ACC112 (cell line): Measurements from ENCODE around the gene ZBTB1.
"Not testable (repeated sequence)": the region's sequence is repeated elsewhere in the genome, so short reads cannot be mapped to it uniquely, and the experiment has no call there.

Experiments
- H2AFZ ChIP-seq: fragments of 200-600 bp; sonication (generic); one replicate; pipeline ENCODE4 v1.6.0; 2017; ENCODE audit warnings: antibody characterized with exemption, low read length; ENCODE audit not compliant: unreplicated experiment
- H3K27ac ChIP-seq: fragments of 200-600 bp; sonication (generic); 2 replicates; pipeline ENCODE4 v1.5.1; 2014; ENCODE audit warnings: low read depth, mild to moderate bottlenecking, antibody characterized with exemption, low read length, moderate library complexity
- H3K27me3 ChIP-seq: fragments of 200-600 bp; sonication (generic); 2 replicates; pipeline ENCODE4 v1.6.1; 2014; ENCODE audit warnings: mild to moderate bottlenecking, antibody characterized with exemption, low read length, moderate library complexity, mixed read lengths; ENCODE audit not compliant: insufficient read depth
- H3K36me3 ChIP-seq: fragments of 200-600 bp; sonication (generic); 2 replicates; pipeline ENCODE4 v1.6.1; 2016; ENCODE audit warnings: mild to moderate bottlenecking, antibody characterized with exemption, low read length, moderate library complexity, mixed read lengths; ENCODE audit not compliant: insufficient read depth
- H3K4me1 ChIP-seq: fragments of 200-600 bp; sonication (generic); one replicate; pipeline ENCODE4 v1.6.1; 2016; ENCODE audit warnings: low read length, mixed read lengths; ENCODE audit not compliant: insufficient read depth, unreplicated experiment, control insufficient read depth
- H3K4me3 ChIP-seq: fragments of 200-600 bp; sonication (generic); 2 replicates; pipeline ENCODE4 v1.5.1; 2014; ENCODE audit warnings: mild to moderate bottlenecking, low read depth, low read length
- H3K79me2 ChIP-seq: fragments of 200-600 bp; sonication (generic); one replicate; pipeline ENCODE4 v1.6.0; 2016; ENCODE audit warnings: low read length; ENCODE audit not compliant: control insufficient read depth, unreplicated experiment, insufficient read depth

ZBTB1 gene

DNA sequence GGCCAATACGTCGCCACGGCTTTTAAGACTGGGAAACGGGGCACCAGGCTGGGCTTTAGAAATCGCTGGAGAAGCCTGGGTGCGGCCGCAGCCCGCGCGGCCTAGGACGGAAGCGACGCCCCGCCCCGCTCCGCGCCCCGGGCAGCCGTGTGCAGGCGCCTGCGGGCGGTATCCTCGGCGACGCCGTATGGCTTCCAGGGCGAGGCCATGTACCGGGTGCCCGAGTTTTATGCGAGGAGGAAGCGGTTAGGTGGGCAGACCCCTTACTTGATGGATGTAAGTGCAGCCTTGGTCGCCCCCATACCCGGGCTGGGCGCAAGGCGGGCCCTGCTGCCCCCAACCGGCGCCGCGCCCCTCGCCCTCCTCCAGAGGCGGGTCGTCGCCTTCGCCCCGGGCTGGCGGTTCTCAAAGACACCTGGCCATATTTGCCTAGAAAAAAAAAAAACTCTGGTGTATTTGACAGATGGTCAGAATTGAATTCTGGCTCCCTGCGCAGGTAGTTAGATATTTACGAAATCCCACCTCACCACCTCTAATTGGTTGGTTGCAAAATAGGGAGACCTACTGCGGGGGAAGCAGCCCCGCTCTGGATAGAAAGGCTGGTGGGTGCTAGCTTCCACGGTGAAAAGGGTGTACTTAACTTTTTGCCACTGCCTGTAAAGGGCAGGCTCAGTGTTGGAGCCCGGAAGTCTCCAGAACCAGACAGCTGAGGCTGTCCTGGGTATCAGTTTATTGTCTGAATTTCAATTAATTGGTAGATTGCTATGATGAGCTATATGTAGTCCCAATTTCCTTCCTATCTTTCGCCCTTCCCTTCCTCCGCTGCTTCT, 45.4 kb downstream of the ZBTB1 start, which contains the start of gene PPP1R36:
Gene PPP1R36 (plus strand): TSS at position 171 of the 830 bp plus-strand sequence. CDS start 37 bp downstream, at position 208.
- H3K4me3 ChIP-seq = peak within 1 kb of the TSS; percentile 61
- H3K27me3 ChIP-seq = peaks cover 36% of the 10 kb centered on the region
- no peaks in the 10 kb centered on the region for H3K36me3 ChIP-seq
- peak within 1 kb of the TSS; percentile 48 for H2AFZ ChIP-seq
- no peaks in the 10 kb centered on the region for H3K4me1 ChIP-seq
- H3K27ac ChIP-seq = no peak within 1 kb of the TSS
- H3K79me2 ChIP-seq = no peaks in the 10 kb centered on the region

DNA sequence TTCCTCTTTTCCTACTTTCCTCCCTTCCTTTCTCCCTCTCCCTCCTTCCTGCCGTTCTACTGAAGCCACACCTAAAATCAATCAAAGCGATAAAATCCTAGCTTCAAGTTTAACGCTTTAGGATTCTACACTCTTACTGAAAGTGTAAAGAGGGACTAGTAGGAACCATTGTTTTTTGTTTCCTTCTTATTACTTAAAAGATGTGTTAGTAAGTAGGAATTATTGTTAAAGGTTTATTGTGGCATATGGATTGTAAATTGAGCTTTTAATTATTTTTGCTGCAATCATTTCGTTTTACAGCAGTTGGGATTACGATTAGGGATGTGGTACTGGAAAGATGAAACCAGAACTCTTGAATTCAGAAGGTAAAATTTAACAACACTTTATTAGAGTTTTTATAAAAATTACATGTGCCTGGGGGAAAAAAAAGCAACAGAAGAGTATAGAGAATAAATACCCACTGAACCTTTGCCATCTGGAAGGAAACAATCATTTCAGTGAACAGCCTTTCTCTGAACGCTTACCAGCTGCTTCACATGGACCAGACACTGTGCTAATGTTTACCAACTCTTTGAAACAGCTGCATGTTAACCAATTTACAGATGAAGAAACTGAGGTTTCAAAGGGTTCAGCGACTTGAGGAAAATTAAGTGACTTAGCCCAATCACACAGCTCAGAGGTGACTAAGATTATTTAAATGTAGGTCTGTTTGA, 46.2 kb downstream of the ZBTB1 start:
- Histone ChIP-seq H3K4me3 (no peak overlapping the region), H3K27me3 (peaks cover 36% of the 10 kb centered on the region), H3K4me1 (no peaks in the 10 kb centered on the region), H3K36me3 (no peaks in the 10 kb centered on the region), H2AFZ (no peak overlapping the region), H3K79me2 (no peaks in the 10 kb centered on the region), H3K27ac (no peak overlapping the region)

DNA sequence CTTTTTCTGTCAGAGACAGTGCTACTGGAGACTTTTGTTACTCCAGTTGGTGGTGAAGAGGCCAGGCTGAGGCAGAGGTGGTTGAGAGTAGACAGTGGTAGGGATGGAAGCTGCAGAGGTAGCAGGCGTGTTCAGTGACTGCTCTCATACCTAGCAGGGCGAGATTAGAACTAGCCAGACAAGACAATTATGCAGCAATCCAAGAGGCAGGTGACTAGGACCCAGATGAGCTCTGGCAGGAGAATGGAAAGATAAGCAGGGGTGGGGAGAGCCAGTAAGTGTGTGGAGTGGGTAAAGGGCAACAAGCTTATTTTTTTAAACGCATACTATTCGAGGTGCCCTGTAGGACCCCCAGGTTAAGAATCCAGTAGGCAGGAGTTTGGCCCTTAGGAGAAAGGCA, 50.0 kb downstream of the ZBTB1 start:
- no peaks in the 10 kb centered on the region for H3K36me3 ChIP-seq
- no peak overlapping the region for H3K4me3 ChIP-seq
- no peaks in the 10 kb centered on the region for H3K4me1 ChIP-seq
- H2AFZ ChIP-seq = no peak overlapping the region
- H3K27ac ChIP-seq = no peak overlapping the region
- H3K27me3 ChIP-seq = peaks cover 24% of the 10 kb centered on the region
- no peaks in the 10 kb centered on the region for H3K79me2 ChIP-seq

DNA sequence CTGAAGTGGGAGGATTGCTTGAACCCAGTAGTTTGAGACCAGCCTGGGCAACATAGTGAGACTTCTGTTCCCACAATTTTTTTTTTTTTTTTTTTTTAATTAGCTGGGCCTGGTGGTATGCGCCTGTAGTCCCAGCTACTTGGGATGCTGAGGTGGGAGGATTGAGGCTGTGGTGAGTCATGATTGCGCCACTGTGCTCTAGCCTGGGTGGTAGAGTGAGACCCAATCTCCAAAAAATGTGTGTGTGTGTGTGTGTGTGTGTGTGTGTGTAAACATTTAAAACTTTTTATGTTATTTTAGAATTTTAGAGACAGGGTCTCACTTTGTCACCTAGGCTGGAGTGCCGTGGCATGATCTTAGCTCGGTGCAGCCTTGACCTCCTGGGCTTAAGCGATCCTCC, 52.0 kb downstream of the ZBTB1 start:
- Histone ChIP-seq H3K4me1 (no peaks in the 10 kb centered on the region), H3K27me3 (peaks cover 4% of the 10 kb centered on the region), H3K4me3 (no peak overlapping the region), H3K36me3 (no peaks in the 10 kb centered on the region), H3K27ac (no peak overlapping the region), H2AFZ (no peak overlapping the region), H3K79me2 (no peaks in the 10 kb centered on the region)

DNA sequence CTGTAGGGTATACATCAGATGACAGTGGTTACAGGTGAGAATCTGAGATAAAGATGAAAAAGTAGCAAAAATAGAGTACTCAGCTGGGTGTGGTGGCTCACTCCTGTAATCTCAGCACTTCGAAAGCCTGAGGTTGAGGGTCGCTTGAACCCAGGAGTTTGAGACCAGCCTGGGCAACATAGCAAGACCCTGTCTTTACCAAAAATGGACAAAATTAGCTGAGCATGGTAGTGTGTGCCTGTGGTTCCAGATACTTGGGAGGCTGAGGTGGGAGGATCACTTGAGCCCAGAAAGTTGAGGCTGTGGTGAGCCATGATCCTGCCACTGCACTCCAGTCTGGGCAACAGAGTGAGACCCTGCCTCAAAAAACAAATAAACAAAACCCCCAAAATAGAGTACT, 53.6 kb downstream of the ZBTB1 start:
- H2AFZ ChIP-seq, H3K27ac ChIP-seq, H3K4me1 ChIP-seq, H3K79me2 ChIP-seq, H3K36me3 ChIP-seq, H3K27me3 ChIP-seq, H3K4me3 ChIP-seq: not testable (repeated sequence)

DNA sequence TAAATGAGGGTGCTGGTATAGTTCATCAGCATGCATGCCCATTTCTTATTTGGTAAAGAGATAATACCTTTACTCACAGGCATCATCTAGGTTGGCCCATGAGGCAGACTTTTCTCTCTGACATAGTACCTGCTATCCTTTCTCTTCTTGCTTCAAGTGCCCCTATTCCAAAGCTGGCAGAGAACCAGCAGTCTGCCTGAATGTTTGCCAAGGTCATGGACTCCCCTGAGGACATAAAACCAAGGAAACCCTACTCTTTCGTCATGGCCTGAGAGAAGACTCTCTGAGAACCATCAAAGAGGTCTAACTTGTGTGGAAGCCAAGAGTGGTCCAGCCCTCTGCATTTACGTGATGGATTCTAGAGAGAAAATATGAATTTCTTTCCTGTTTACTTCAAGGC, 57.1 kb downstream of the ZBTB1 start:
- Histone ChIP-seq H3K27me3 (no peaks in the 10 kb centered on the region), H2AFZ (no peak overlapping the region), H3K4me1 (no peaks in the 10 kb centered on the region), H3K27ac (no peak overlapping the region), H3K4me3 (no peak overlapping the region), H3K79me2 (no peaks in the 10 kb centered on the region), H3K36me3 (no peaks in the 10 kb centered on the region)

DNA sequence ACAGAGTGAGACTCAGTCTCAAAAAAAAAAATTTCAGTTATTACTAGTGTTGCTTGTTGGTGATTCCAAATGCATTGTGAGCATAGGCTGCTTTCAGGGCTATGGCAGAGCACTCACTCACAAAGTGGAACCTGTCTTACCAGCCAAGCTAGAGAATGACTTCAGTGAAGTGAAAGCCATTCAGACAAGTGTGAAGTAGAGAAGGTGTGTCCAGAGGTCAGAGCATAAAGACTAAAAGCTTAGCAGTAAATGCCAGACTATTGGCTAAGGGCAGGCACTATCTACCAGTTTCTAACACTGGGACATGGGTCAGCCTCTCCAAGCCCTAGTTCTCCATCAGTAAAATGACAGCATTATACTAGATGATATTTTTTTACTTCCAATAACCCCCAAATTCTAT, 57.9 kb downstream of the ZBTB1 start:
- H3K27ac ChIP-seq = no peak overlapping the region
- no peaks in the 10 kb centered on the region for H3K4me1 ChIP-seq
- no peaks in the 10 kb centered on the region for H3K36me3 ChIP-seq
- no peaks in the 10 kb centered on the region for H3K27me3 ChIP-seq
- no peaks in the 10 kb centered on the region for H3K79me2 ChIP-seq
- no peak overlapping the region for H2AFZ ChIP-seq
- H3K4me3 ChIP-seq = no peak overlapping the region

DNA sequence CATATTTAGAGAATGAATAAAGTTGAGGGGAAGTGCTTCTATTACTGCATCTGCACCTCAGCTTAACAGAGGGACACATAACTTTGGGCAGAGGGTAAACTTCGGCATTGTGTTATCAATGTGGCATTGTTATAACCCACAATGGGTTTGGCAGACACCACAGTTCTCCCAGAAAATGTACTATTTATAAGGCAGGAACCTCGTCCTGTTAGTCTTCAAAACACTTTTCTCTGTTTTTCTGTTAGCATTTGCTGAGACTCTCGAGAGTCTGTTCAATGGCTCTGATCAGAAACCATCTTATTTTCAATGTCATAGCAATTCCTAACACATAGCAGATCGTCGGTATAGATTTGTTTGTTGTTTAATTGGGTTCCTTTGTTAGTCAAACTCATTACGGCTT, 59.1 kb downstream of the ZBTB1 start:
- peaks cover under 1% of the 10 kb centered on the region for H3K4me1 ChIP-seq
- no peaks in the 10 kb centered on the region for H3K36me3 ChIP-seq
- H3K27ac ChIP-seq = no peak overlapping the region
- no peaks in the 10 kb centered on the region for H3K27me3 ChIP-seq
- H3K79me2 ChIP-seq = no peaks in the 10 kb centered on the region
- no peak overlapping the region for H2AFZ ChIP-seq
- H3K4me3 ChIP-seq = no peak overlapping the region

DNA sequence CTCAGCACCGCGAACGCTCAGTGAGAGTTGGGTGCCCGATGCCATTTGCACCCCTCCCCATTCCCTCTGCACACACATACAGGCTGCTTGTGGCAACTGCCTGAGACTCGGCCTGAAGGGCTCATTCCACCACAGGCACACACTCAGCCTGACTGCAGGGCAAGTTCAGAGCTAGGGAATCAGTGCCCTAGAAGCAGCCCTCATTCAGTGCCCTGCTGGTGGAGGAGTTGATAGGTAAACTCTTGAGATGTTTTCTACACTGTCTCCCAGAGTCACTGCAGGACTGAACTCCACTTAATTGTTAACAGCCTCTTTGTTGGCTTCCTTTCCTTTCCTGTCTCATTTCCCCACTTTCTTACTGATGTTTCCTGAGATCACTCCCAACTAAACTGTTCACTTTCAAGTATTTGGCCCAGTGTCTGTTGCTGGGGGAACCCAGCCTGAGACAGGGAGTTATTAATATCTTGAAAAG, 62.1 kb downstream of the ZBTB1 start:
- Histone ChIP-seq H3K79me2 (no peaks in the 10 kb centered on the region), H3K36me3 (no peaks in the 10 kb centered on the region), H3K4me3 (no peak overlapping the region), H3K27me3 (no peaks in the 10 kb centered on the region), H3K27ac (no peak overlapping the region), H2AFZ (no peak overlapping the region), H3K4me1 (peaks cover 8% of the 10 kb centered on the region)

DNA sequence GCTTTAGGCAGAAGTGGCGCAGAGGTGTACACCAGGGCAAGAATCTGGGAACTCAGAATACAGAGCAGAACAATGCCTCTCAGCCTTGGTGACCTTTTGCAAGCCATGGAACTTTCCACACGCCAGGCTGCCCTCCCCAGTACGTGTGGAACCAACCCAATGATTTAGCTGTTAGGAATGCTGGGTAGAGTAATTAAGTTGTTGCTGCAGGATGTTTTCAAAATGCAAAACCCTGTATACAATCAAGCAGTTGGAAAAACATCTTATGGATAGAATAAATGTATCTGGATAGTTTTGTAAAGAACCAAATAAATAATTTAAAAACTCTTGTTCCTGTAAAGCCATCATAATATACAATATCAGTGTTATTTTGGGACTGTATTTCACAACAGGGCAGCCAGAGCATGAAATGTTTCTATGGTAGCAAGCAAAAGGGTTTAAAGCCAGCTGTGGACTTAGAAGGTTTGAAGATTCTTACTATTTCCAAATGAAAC, 64.6 kb downstream of the ZBTB1 start:
- H3K79me2 ChIP-seq = no peaks in the 10 kb centered on the region
- peaks cover 8% of the 10 kb centered on the region for H3K4me1 ChIP-seq
- H3K36me3 ChIP-seq = no peaks in the 10 kb centered on the region
- peak overlapping the region; percentile 21 for H2AFZ ChIP-seq
- H3K4me3 ChIP-seq = no peak overlapping the region
- H3K27ac ChIP-seq = peak overlapping the region; percentile 26
- no peaks in the 10 kb centered on the region for H3K27me3 ChIP-seq
